CD4-positive, alpha-beta T cell treated with Interleukin-6 at 100 ng/mL for 8 hours (primary cell): Measurements from ENCODE around the gene DNLZ.

Experiments
- DNase-seq: peaks from one replicate; pipeline ENCODE4 v3.0.0-alpha.2; 2020; ENCODE audit warnings: mixed read lengths, low spot score

DNLZ gene

GRCh38 chr9:136316896-136317676 is 46.5 kb downstream of the DNLZ start:
- no peak for DNase-seq

GRCh38 chr9:136316271-136316751 is 47.2 kb downstream of the DNLZ start:
- no peak for DNase-seq

GRCh38 chr9:136314944-136315343 is 48.6 kb downstream of the DNLZ start:
- DNase-seq, result no peak

GRCh38 chr9:136314056-136314416 is 49.5 kb downstream of the DNLZ start:
- DNase-seq, result no peak

- no peak for DNase-seq
Measured at GRCh38 chr9:136313111-136314055, 50.2 kb downstream of the DNLZ start.

- peak; percentile 32 for DNase-seq
Measured at GRCh38 chr9:136312436-136312835, 51.1 kb downstream of the DNLZ start.

DNA sequence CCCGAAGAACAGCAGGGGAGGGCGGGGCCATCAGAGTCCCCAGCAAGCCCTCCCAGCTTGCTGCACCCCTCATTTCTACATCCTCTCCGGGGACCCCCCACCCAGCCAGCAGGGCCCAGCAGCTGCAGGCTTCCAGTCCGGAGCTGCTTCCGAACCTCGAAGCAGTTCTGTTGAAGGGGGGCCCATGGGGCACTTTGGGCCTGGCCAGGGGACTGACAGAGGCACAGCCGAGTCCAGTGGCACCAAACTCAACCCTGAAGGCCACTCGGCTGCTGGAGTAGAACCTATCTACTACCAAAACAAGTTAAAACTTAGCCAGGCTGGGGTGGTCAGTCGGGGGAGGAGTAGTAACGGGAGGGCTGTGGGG is 51.6 kb downstream of the DNLZ start:
- DNase-seq, result no peak

GRCh38 chr9:136311051-136312008 is 52.2 kb downstream of the DNLZ start:
- DNase-seq, result no peak

DNA sequence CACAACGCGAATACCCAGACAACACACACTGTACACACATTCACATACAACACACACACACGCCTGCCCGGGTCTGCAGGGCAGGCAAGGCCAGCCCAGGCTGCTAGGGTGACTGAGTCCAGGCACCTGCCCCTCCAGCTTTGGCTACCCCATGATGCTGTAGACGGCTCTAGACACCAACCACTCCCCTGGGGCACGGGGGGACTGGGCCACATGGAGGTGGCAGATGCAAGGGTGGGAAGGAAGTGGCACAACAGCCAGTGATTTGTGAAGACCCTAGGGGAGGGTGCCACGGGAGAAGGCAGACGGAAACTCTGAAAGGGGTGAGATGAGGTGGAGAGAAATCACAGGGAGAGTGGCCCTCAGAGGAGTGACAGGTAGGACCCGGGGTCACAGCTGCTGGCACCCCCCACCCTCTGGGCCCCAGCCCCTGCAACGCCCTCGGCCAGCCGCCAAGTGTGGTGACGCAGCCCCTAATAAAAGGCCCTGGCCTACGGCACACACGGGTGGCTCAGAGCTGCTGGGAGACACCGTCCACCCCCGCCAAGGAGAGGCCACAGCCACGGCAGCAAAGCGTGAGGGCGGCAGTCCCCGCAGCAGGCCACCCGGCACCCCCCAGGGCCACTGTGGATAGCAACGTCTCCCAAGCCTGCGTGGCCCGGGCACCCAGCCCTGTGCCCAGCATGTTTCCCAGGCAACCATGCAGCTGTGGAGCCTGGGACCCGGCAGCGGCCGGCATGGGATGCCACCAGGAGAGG is 53.1 kb downstream of the DNLZ start:
- DNase-seq, result no peak

GRCh38 chr9:136309806-136310220 is 53.7 kb downstream of the DNLZ start:
- DNase-seq, result no peak
